Upper lobe of right lung (tissue), 1 donor: Measurements from ENCODE around the gene CMIP. TPM values are rescaled to one million over a fixed set of nuclear protein-coding genes. Genes with fewer than 3 reads are reported as not detected.

Experiments used
- ATAC-seq: fragments of 200-7000 bp; cut with Tn5 transposase; one replicate; pipeline ENCODE4 v1.9.1; 2020; ENCODE audit warnings: mild to moderate bottlenecking, moderate library complexity
- DNase-seq: peaks from one replicate; pipeline ENCODE4 v3.0.0-alpha.2; 2020
- H3K27ac ChIP-seq: fragments of 200-600 bp; one replicate; pipeline ENCODE4 v1.8.0; 2022
- H3K27me3 ChIP-seq: fragments of 200-600 bp; one replicate; pipeline ENCODE4 v1.8.0; 2022; ENCODE audit warnings: mild to moderate bottlenecking
- H3K36me3 ChIP-seq: fragments of 200-600 bp; one replicate; pipeline ENCODE4 v1.8.0; 2022
- H3K4me1 ChIP-seq: fragments of 200-600 bp; one replicate; pipeline ENCODE4 v1.8.0; 2022
- H3K4me3 ChIP-seq: fragments of 200-600 bp; one replicate; pipeline ENCODE4 v1.8.0; 2022; ENCODE audit warnings: mild to moderate bottlenecking
- H3K9me3 ChIP-seq: fragments of 200-600 bp; one replicate; pipeline ENCODE4 v1.8.0; 2022
- intact Hi-C: fragments of 100-400 bp; cut with DNase I; formaldehyde crosslinking; loops from one replicate; pipeline ENCODE4 v1.11.0; 2022
- total RNA-seq: library from RNA; stranded (reverse); fragmentation: NEBNext Ultra II Directional; extraction: Animal tissue kit (Norgen Biotek cat#: 25700); gene quantifications from one replicate; pipeline ENCODE4 v1.2.1, GENCODE V29; 2021
- TF ChIP-seq, protein P1 (sequence below): fragments of 200-600 bp; IDR thresholded peaks from one replicate; pipeline ENCODE4 v1.8.0; 2022; ENCODE audit warnings: antibody characterized with exemption
- donor health status: DM: no; HTN: yes; CAD: no; lungs with severe emphysema.

Gene CMIP
- total RNA-seq, 1 donor from 2014 or later = 73.8 TPM

DNA sequence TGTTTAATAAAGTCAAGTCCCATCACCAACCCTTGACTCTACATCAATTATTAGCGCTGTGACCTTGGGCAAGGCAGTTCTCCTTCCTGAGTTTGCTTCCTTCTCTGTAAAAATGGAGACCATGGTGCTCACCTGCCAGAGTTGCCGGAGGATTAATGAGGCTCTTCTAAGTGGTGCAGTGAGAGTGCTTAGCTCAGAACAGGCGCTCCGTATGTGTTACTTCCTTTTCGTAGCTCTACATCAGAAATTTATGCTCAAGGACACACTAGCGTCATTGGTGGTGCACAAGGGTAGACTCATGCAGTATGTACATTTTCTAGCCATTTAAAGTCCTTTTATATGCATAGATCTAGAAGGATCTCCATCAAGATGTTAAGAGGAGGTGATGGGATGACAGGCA is 17.4 kb upstream of the CMIP start:
- intact Hi-C loops = no loop called here
- TF ChIP-seq, protein P1, sequence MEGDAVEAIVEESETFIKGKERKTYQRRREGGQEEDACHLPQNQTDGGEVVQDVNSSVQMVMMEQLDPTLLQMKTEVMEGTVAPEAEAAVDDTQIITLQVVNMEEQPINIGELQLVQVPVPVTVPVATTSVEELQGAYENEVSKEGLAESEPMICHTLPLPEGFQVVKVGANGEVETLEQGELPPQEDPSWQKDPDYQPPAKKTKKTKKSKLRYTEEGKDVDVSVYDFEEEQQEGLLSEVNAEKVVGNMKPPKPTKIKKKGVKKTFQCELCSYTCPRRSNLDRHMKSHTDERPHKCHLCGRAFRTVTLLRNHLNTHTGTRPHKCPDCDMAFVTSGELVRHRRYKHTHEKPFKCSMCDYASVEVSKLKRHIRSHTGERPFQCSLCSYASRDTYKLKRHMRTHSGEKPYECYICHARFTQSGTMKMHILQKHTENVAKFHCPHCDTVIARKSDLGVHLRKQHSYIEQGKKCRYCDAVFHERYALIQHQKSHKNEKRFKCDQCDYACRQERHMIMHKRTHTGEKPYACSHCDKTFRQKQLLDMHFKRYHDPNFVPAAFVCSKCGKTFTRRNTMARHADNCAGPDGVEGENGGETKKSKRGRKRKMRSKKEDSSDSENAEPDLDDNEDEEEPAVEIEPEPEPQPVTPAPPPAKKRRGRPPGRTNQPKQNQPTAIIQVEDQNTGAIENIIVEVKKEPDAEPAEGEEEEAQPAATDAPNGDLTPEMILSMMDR = no peak
- H3K4me1 ChIP-seq = no peaks in the 10 kb centered on the region
- DNase-seq = no peak
- no peak for ATAC-seq
- H3K27me3 ChIP-seq = no peaks in the 10 kb centered on the region
- H3K4me3 ChIP-seq = no peak overlapping the region
- H3K36me3 ChIP-seq = no peaks in the 10 kb centered on the region
- no peaks in the 10 kb centered on the region for H3K9me3 ChIP-seq
- no peak overlapping the region for H3K27ac ChIP-seq

DNA sequence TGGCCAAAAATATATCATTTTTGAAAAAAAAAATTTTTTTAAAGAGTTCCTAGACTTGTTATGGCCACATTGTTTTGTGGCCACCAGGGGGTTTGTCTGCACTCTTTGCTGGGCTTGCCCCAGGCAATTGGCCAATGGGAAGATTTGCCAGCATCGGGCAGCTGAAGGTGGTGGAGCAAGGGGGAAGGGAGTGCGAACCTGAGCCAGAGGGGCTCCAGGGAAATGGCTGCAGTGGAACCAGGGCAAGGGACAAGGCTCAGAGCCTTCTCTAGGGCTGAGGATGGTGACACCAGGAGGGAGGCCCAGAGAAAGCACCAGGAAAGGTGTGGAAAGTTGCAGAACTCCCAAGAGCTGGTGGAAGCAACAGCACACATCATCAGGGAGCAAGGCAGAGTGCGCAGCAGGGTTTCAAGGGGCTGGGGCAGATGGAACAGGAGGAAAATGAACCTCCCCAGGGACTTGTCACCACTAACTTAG is 15.5 kb upstream of the CMIP start:
- no peak overlapping the region for H3K4me3 ChIP-seq
- H3K4me1 ChIP-seq = no peaks in the 10 kb centered on the region
- no peak overlapping the region for H3K27ac ChIP-seq
- no peaks in the 10 kb centered on the region for H3K27me3 ChIP-seq
- H3K36me3 ChIP-seq = no peaks in the 10 kb centered on the region
- intact Hi-C loops = no loop called here
- no peak for DNase-seq
- TF ChIP-seq, protein P1 = peak; percentile 59
- peak; percentile 75 for ATAC-seq
- no peaks in the 10 kb centered on the region for H3K9me3 ChIP-seq

DNA sequence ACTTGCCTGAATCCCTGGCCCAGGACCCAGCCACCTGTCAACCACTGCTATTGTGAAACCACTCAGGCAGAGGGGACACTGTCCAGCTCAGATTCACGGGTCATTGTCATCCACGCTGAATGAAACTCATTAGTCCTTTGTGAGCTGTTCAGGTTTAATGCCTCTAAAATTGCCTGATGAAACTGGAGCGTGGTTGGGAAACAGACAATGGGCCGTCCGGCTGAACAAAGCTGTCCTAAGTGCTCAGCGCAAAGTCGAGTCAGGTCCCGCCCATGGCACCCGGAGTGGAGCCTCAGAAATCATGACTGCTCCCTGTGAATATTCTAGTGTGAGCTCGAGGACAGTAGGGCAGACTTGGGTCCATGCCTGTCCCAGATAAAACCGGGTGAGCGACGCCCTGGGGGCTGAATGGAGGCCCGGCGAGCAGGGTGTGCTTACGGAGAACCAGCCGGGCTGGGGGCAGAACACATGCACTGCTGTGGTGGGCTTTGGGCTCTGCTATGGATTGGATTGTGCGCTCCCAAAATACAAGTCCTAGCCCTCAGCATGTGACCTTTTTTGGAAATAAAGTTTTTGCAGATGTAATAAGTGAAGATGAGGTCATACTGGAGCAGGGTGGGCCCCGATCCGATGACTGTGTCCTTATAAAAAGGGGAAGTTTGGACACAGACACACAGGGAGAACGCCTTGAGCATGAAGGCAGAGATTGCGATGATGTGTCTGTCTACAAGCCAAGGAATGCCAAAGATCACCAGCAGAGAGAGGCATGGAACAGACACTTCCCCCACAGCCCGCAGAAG is 12.9 kb upstream of the CMIP start:
- DNase-seq (peak; percentile 72), ATAC-seq (peak; percentile 93)
- Histone ChIP-seq H3K9me3 (no peaks in the 10 kb centered on the region), H3K36me3 (no peaks in the 10 kb centered on the region), H3K27me3 (no peaks in the 10 kb centered on the region), H3K4me3 (no peak overlapping the region), H3K4me1 (no peaks in the 10 kb centered on the region), H3K27ac (no peak overlapping the region)
- intact Hi-C loops = no loop called here
- TF ChIP-seq, protein P1 = no peak

DNA sequence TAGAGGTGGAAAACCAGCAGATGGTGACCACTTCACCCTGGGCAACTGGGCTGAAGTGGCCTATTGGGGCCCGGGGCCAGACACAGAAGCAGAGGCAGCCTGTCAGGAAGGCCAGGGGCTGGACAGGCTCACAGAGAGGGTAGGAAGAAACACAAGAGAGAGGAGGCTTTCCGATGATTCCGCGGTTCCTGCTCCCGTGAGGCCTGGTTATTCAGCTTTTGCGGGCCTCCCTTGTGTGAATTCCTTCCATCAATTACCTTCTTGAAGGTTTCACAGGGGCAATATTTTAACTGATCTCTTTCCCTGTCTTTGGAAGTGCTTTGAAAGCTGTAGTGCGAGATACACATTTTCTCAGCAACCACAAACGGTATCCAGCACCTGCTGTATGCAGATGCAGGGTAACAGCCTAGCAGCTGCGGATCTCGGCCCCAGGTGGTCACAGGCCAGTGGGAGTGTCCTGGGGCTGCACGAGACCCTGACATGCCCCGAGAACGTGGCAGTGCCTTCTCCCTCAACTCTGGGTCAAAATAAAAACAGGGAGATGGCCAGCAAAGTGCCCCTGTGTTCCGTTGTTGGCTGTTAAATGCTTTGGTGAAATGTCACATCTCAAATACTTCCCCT is 11.6 kb upstream of the CMIP start:
- no peak overlapping the region for H3K27ac ChIP-seq
- TF ChIP-seq, protein P1 = no peak
- no peaks in the 10 kb centered on the region for H3K27me3 ChIP-seq
- H3K4me1 ChIP-seq = no peaks in the 10 kb centered on the region
- no peak overlapping the region for H3K4me3 ChIP-seq
- H3K36me3 ChIP-seq = no peaks in the 10 kb centered on the region
- intact Hi-C loops = no loop called here
- no peak for DNase-seq
- H3K9me3 ChIP-seq = no peaks in the 10 kb centered on the region
- no peak for ATAC-seq

DNA sequence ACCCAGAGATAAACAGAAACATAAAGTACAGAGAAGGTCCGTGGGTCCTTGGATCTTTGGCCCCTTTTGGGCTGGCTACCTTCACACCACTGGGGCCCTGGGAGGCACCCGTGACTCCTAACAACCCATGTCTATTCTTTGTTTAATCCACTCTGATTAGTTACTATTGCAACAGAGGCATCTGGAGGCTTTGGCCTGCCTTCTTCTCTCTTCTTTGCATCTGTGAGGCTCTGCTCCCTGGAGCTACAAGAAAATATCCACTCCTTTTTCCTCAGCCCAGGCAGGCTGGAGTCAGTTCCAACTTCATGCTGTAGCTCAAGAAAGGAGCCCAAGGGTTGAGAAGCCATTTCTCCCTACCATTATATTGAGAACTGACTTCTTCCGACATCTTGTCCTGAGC is 9.5 kb upstream of the CMIP start:
- Histone ChIP-seq H3K4me3 (no peak overlapping the region), H3K9me3 (no peaks in the 10 kb centered on the region), H3K27me3 (no peaks in the 10 kb centered on the region), H3K27ac (no peak overlapping the region), H3K36me3 (no peaks in the 10 kb centered on the region), H3K4me1 (no peaks in the 10 kb centered on the region)
- TF ChIP-seq, protein P1 = no peak
- ATAC-seq = no peak
- intact Hi-C loops = no loop called here
- DNase-seq = no peak
